ENCODE measurements around the gene LAMTOR4.

The LAMTOR4 gene

GRCh38 chr7:100171087-100171681, 22.5 kb downstream of the LAMTOR4 start:
- no peak for TF ChIP-seq CTCF (IDR thresholded peaks at IDR 0.05; ENCODE audit: unreplicated experiment in 3 of 3)
- peak overlapping the region in 2 of 3 experiments; percentile 23 to 75 for H3K27ac Mint-ChIP-seq
- no peaks in the 10 kb centered on the region for H3K9me3 Mint-ChIP-seq
- H3K4me1 Mint-ChIP-seq: peaks cover 39% of the 10 kb centered on the region
- peaks cover 39% of the 10 kb centered on the region for H3K27me3 Mint-ChIP-seq (ENCODE audit: low read depth)
- H3K36me3 Mint-ChIP-seq (ENCODE audit: low read depth): peaks cover 13% of the 10 kb centered on the region
- H3K4me3 Mint-ChIP-seq: peak overlapping the region; percentile 71 to 79 (median 71)

GRCh38 chr7:100171840-100172239, 23.1 kb downstream of the LAMTOR4 start:
- Mint-ChIP-seq H3K36me3 (ENCODE audit: low read depth) (peaks cover 13% of the 10 kb centered on the region), H3K4me1 (peaks cover 33% of the 10 kb centered on the region), H3K27ac (peak overlapping the region in 1 of 3 experiments; percentile 42), H3K27me3 (ENCODE audit: low read depth) (peaks cover 37% of the 10 kb centered on the region), H3K4me3 (peak overlapping the region; percentile 74 to 84 (median 77)), H3K9me3 (no peaks in the 10 kb centered on the region)
- no peak for TF ChIP-seq CTCF (IDR thresholded peaks at IDR 0.05; ENCODE audit: unreplicated experiment in 3 of 3)

- Mint-ChIP-seq H3K27me3 (ENCODE audit: low read depth) (peaks cover 23% of the 10 kb centered on the region), H3K4me1 (peaks cover 12% of the 10 kb centered on the region), H3K36me3 (ENCODE audit: low read depth) (peaks cover 13% of the 10 kb centered on the region), H3K9me3 (no peaks in the 10 kb centered on the region), H3K27ac (no peak overlapping the region), H3K4me3 (peak overlapping the region; percentile 12 to 61 (median 46))
- TF ChIP-seq CTCF (IDR thresholded peaks at IDR 0.05; ENCODE audit: unreplicated experiment in 3 of 3): no peak
Measured at GRCh38 chr7:100173806-100174495, 25.2 kb downstream of the LAMTOR4 start.

GRCh38 chr7:100174582-100174981, 25.9 kb downstream of the LAMTOR4 start:
- H3K9me3 Mint-ChIP-seq: no peaks in the 10 kb centered on the region
- H3K4me1 Mint-ChIP-seq: peaks cover 12% of the 10 kb centered on the region
- H3K36me3 Mint-ChIP-seq (ENCODE audit: low read depth): peaks cover 13% of the 10 kb centered on the region
- H3K27me3 Mint-ChIP-seq (ENCODE audit: low read depth): peaks cover 26% of the 10 kb centered on the region
- no peak overlapping the region for H3K27ac Mint-ChIP-seq
- H3K4me3 Mint-ChIP-seq: peak overlapping the region; percentile 84 to 85 (median 84)
- TF ChIP-seq CTCF (IDR thresholded peaks at IDR 0.05; ENCODE audit: unreplicated experiment in 3 of 3): no peak

- Mint-ChIP-seq H3K36me3 (ENCODE audit: low read depth) (peaks cover 13% of the 10 kb centered on the region), H3K27ac (no peak overlapping the region), H3K9me3 (no peaks in the 10 kb centered on the region), H3K4me3 (peak overlapping the region; percentile 84 to 85 (median 84)), H3K27me3 (ENCODE audit: low read depth) (peaks cover 24% of the 10 kb centered on the region), H3K4me1 (peaks cover 11% of the 10 kb centered on the region)
- no peak for TF ChIP-seq CTCF (IDR thresholded peaks at IDR 0.05; ENCODE audit: unreplicated experiment in 3 of 3)
Measured at GRCh38 chr7:100175296-100175935, 26.7 kb downstream of the LAMTOR4 start.

Measured in nephron (organoid).